ENCODE results near the gene STON1.
A peak's percentile ranks its signal among the peaks of the same experiment; 100 is the strongest.

DNA sequence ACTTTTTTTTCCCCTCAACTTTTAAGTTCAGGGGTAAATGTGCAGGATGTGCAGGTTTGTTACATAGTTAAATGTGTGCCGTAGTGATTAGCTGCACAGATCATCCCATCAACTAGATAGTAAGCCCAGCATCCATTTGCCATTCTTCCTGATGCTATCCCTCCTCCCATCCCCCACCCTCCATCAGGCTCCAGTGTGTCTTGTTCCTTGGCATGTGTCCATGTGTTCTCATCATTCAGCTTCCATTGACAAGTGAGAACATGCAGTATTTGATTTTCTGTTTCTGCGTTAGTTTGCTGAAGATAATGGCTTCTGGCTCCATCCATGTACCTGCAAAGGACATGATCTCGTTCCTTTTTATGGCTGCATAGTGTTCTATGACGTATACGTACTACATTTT, 47.2 kb upstream of the STON1 start:
- TF ChIP-seq POLR2A (IDR thresholded peaks at IDR 0.05) (no peak), CTCF (IDR thresholded peaks at IDR 0.05) (no peak), POLR2AphosphoS5 (IDR thresholded peaks at IDR 0.05) (peak; percentile 17)

Measured in prostate gland (tissue), 2 donors.